Astrocyte of the cerebellum (primary cell): ENCODE data around the gene HIPK2.

Source experiments
- DNase-seq: peaks from one replicate; pipeline ENCODE4 v3.0.0-alpha.2; 2011; ENCODE audit warnings: low read depth
- H3K4me3 ChIP-seq: 2 replicates; pipeline ENCODE4 v1.5.1; 2011; ENCODE audit warnings: mild to moderate bottlenecking, low read depth, low read length, moderate library complexity
- in situ Hi-C: cut with HindIII; loops from 2 replicates; pipeline ENCODE4 v1.10.0; 2017; ENCODE audit warnings: low sequenced_read_pairs
- TF ChIP-seq, protein P1 (sequence below): IDR thresholded peaks from 2 replicates; pipeline ENCODE4 v1.5.1; 2012; ENCODE audit warnings: low read length, low read depth, moderate library complexity, mild to moderate bottlenecking; ENCODE audit errors: missing control alignments

Gene HIPK2

DNA sequence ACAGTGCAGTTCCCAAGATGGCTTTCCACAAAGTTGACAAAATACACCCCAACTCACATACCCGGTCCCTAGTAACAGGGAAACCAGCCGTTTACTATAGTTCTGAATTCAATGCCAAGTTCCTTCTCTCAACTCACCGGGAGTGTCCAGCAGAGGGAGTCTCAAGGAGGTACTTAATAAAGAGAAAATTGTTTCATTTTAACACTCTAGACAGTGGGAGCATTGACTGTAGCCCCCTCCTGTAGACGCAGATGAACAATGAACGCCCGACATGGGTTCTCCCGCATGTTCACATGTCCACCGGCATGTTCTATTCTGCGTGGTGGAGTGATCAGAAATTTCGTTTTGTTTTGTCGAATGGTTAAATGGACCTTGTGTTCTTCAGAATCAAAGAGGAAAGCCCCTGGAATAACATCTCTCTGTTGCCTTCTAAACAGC is 1.9 kb downstream of the HIPK2 start:
- in situ Hi-C loops: no loop called here
- DNase-seq: peak; percentile 81
- H3K4me3 ChIP-seq: peak overlapping the region; percentile 96
- TF ChIP-seq, protein P1, sequence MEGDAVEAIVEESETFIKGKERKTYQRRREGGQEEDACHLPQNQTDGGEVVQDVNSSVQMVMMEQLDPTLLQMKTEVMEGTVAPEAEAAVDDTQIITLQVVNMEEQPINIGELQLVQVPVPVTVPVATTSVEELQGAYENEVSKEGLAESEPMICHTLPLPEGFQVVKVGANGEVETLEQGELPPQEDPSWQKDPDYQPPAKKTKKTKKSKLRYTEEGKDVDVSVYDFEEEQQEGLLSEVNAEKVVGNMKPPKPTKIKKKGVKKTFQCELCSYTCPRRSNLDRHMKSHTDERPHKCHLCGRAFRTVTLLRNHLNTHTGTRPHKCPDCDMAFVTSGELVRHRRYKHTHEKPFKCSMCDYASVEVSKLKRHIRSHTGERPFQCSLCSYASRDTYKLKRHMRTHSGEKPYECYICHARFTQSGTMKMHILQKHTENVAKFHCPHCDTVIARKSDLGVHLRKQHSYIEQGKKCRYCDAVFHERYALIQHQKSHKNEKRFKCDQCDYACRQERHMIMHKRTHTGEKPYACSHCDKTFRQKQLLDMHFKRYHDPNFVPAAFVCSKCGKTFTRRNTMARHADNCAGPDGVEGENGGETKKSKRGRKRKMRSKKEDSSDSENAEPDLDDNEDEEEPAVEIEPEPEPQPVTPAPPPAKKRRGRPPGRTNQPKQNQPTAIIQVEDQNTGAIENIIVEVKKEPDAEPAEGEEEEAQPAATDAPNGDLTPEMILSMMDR: peak; percentile 78

DNA sequence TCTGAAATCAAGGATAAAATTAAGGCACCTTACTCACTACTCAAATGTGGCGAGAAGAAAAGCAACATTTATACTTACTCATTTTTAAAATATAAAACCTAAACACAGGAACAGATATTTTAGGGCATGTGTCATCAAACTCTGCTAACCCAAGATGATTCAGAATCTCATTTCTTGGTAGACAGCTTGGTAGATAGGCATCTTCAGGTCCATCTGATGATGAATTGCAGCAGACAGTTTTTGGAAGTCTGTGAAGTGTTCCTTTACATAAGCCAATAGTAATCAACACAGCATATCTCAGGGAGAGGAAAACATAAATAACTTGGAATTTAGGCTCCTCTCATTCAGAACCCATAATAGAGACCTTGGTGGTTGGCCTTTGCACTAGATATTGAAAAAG is 3.4 kb downstream of the HIPK2 start:
- no peak overlapping the region for H3K4me3 ChIP-seq
- TF ChIP-seq, protein P1: no peak
- in situ Hi-C loops: loop anchor here (5.0 to 25.0 kb wide), 2 partner anchors 97 to 238 kb away; no protein-coding TSS in a partner anchor
- DNase-seq: no peak

DNA sequence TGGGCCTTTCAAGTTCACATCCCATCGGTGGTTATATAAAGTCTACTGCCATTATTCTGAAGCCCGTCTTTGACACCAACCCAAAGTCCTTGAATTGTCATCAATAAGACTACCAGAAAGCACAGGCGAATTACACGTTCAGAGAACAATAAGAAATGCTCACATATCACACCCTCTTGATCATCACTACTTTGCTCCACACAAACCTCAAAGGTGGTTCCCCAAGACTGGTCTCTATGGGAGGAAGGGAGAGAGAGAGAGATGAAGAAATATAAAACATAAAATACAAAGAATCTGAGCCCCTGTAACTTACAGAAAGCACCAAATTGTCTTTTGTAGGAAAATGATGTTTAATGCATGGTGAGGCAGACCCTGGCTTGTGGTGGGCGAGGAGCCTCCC is 4.4 kb downstream of the HIPK2 start:
- in situ Hi-C loops: loop anchor here (5.0 to 25.0 kb wide), 2 partner anchors 96 to 239 kb away; no protein-coding TSS in a partner anchor
- TF ChIP-seq, protein P1: no peak
- DNase-seq: no peak
- no peak overlapping the region for H3K4me3 ChIP-seq

DNA sequence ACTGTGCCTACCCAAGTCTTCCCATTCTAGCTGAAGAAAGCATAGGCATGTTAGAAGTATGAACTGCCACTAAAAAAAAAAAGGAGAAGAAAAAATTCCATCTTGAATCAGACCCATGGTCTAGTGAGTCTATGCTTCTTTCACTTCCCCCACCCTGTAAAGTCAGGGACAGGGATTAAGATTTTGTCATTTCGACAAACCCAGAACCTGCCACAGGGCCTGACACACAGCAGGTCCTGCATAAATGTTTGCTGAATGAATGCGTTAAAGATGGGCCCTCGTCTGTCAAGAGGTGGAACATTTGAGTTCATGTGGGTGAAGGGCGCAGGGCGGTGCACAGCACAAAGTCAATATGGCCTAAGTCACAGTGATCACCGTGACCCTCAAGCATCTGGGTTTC is 4.9 kb downstream of the HIPK2 start:
- in situ Hi-C loops: loop anchor here (5.0 to 25.0 kb wide), 2 partner anchors 96 to 239 kb away; no protein-coding TSS in a partner anchor
- TF ChIP-seq, protein P1: no peak
- no peak overlapping the region for H3K4me3 ChIP-seq
- DNase-seq: no peak

DNA sequence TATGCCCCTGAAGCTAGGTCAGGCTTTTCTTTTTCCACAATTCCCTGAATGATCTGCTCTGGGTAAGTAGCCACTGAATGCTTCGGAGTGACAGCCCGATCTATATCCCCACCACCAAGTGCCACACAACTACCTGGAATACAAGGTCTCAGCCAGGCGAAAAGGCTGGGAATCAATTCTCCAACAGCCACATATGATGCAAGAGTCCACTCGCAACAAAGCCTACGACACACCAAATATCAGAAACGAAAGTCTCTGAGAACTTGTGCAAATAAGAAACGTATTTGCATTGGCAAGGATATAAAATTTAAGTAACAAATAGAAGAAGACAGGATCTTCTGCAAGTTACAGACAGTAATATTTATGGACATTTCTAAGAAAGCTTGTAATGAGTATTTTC is 5.7 kb downstream of the HIPK2 start:
- TF ChIP-seq, protein P1: no peak
- no peak for DNase-seq
- in situ Hi-C loops: loop anchor here (5.0 to 25.0 kb wide), 2 partner anchors 95 to 240 kb away; no protein-coding TSS in a partner anchor
- no peak overlapping the region for H3K4me3 ChIP-seq

DNA sequence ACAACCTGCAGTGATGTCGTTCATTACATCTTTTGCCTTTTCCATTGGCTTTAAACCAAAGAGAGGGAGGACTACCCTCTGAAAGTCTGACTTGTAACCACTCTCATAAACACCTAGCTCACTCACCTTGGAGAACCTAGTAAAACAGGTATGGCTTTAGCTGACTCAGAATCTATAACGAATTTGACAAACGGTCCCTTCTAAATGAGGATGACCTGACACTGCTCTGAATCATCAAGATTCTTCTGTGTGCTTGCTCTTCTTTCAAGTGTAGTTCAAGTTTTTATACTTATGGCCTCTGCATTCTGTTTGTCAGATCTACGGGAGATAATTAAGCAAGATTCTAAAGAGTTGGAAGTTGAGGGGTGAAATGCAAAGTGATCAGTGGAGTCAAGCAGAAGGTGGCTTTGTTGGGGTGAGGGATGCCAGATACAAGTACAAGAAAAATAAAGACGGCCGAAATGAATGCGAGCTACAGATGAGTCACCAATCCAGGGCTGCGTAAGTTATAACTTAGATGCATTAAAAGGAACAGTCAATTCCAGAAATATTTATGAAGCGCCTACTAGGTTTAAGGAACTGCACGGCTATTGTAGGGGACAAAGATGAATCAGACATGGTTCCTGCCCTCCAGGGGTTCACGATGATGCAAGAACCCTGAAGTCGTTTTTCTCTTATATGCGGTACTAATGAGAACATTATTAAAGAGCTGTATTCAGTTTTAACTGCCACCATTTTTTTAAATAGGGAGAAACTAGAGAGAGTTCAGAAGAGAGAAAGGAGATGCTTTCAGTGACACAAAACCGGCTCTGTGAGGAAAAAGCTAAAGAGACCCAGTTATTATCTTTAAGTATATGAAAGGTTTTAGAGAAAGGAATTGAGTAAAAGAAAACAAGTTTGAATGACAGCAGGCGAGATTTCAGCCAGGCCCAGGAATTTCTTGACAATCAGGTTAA is 6.5 kb downstream of the HIPK2 start:
- in situ Hi-C loops: loop anchor here (5.0 to 25.0 kb wide), 2 partner anchors 94 to 241 kb away; no protein-coding TSS in a partner anchor
- H3K4me3 ChIP-seq: no peak overlapping the region
- TF ChIP-seq, protein P1: no peak
- peak; percentile 84 for DNase-seq
